NT2/D1 (cell line): ENCODE data around the gene DAPL1.

Experiments
- YY1 ChIP-seq: IDR thresholded peaks from 2 replicates; pipeline ENCODE4 v1.6.1; 2011; ENCODE audit not compliant: insufficient read length, insufficient read depth
- ZNF274 ChIP-seq: IDR thresholded peaks from 2 replicates; pipeline ENCODE4 v1.6.1; 2011; ENCODE audit warnings: mild to moderate bottlenecking, low read depth, low read length

DNA sequence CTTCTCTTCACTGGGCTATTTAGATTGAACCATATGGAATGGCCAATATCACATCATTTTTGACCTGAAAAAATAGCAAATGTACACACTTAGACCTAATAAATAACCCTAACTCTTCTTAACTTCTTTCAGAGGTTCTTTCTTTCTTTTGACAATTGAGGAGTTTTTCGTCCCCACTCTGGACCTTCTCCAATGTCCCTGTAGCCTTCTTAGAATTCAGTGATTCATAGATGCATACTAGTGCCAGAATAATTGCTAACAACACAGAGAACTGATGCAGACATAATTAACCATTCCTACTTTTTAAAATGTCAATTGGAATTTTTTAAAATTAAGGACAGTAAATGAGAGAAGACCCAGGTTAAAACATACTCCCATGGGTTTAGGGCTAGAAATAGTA, 20.0 kb downstream of the DAPL1 start:
- TF ChIP-seq YY1 (no peak), ZNF274 (no peak)
